NCI-H460 (cell line): ENCODE data around the gene STX18. TPM values are rescaled to one million over a fixed set of nuclear protein-coding genes. Genes with fewer than 3 reads are reported as not detected.

Source experiments
- DNase-seq: peaks from one replicate; pipeline ENCODE4 v3.0.0-alpha.2; 2016; ENCODE audit warnings: low read depth; ENCODE audit errors: extremely low read depth
- total RNA-seq: library from RNA; depleted of rRNA; stranded (reverse); fragments of >200 nt; shearing (Covaris generic); gene quantifications from 2 replicates; pipeline ENCODE4 v1.2.3, GENCODE V29; 2014

Gene STX18
- total RNA-seq, 1 experiment from 2014 or later = 12.2 TPM

GRCh38 chr4:4408576-4409335, 133.1 kb downstream of the STX18 start:
- no peak for DNase-seq

GRCh38 chr4:4408132-4408523, 133.7 kb downstream of the STX18 start:
- no peak for DNase-seq

- no peak for DNase-seq
These were observed 134.3 kb downstream of the STX18 start for GRCh38 chr4:4407299-4408131.

GRCh38 chr4:4406455-4407298, 135.2 kb downstream of the STX18 start:
- DNase-seq = no peak

- DNase-seq = no peak
These were observed 136.4 kb downstream of the STX18 start for GRCh38 chr4:4405358-4405962.

GRCh38 chr4:4402966-4403365, 138.9 kb downstream of the STX18 start:
- DNase-seq = no peak

GRCh38 chr4:4401036-4401435, 140.8 kb downstream of the STX18 start:
- DNase-seq = no peak

GRCh38 chr4:4398430-4398829, 143.4 kb downstream of the STX18 start:
- DNase-seq = no peak

- DNase-seq = no peak
These were observed 144.4 kb downstream of the STX18 start for GRCh38 chr4:4397441-4397819.

- DNase-seq = no peak
These were observed 145.0 kb downstream of the STX18 start for GRCh38 chr4:4396628-4397440.

- DNase-seq = no peak
These were observed 145.8 kb downstream of the STX18 start for GRCh38 chr4:4395849-4396627.

GRCh38 chr4:4395371-4395770, 146.5 kb downstream of the STX18 start:
- DNase-seq = no peak

GRCh38 chr4:4394644-4395043, 147.2 kb downstream of the STX18 start:
- DNase-seq = no peak

GRCh38 chr4:4392501-4393183, 149.2 kb downstream of the STX18 start:
- DNase-seq = no peak

GRCh38 chr4:4391866-4392265, 150.0 kb downstream of the STX18 start:
- no peak for DNase-seq

- no peak for DNase-seq
These were observed 151.2 kb downstream of the STX18 start for GRCh38 chr4:4390515-4391240.

- DNase-seq = no peak
These were observed 151.8 kb downstream of the STX18 start for GRCh38 chr4:4390046-4390445.
